ENCODE results near the gene OR2F2. TPM values are rescaled to one million over a fixed set of nuclear protein-coding genes. Genes with fewer than 3 reads are reported as not detected.

Gene OR2F2
- total RNA-seq, 1 donor from 2014 or later: not detected

- no peak for DNase-seq (ENCODE audit: low read depth)
Measured at GRCh38 chr7:143913945-143914615, 21.0 kb upstream of the OR2F2 start.

DNA sequence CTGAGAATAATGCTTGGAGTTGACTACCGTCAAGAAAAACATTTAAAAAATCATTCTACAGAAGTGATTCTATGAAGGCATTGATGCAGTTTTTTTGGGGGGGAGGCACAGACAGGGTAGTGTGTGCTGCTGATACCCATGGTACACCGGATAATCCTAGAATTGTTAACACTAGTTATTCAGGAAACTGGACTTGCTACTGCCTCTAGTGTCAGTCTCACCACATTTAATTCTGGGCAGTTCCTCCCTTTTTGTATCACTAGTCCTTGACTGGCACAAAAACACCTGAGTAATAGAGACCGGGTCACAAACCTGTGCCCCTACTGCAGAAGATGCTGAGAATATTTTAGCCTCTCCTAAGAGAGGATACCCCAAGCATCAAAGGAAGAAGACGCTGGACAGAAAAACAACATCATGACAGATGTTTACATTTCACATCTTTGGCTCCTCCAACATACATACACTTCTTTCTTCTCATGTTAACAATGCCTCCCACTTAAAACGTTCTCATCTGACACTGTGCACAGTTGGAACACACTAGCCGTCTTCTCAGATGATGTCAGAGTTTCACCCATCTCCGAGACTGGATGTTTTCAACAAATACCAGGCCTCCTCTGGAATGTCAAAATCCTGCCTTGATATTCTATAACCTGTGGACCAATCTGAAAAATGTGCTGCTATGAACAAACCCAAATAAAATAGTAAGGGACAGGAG, 19.9 kb upstream of the OR2F2 start:
- no peak for DNase-seq (ENCODE audit: low read depth)

GRCh38 chr7:143924851-143925250, 10.2 kb upstream of the OR2F2 start:
- DNase-seq (ENCODE audit: low read depth): no peak

- peak; percentile 12 for DNase-seq (ENCODE audit: low read depth)
Measured at GRCh38 chr7:143929224-143929920, 5.7 kb upstream of the OR2F2 start.

GRCh38 chr7:143931739-143932138, 3.3 kb upstream of the OR2F2 start:
- DNase-seq (ENCODE audit: low read depth): no peak

DNA sequence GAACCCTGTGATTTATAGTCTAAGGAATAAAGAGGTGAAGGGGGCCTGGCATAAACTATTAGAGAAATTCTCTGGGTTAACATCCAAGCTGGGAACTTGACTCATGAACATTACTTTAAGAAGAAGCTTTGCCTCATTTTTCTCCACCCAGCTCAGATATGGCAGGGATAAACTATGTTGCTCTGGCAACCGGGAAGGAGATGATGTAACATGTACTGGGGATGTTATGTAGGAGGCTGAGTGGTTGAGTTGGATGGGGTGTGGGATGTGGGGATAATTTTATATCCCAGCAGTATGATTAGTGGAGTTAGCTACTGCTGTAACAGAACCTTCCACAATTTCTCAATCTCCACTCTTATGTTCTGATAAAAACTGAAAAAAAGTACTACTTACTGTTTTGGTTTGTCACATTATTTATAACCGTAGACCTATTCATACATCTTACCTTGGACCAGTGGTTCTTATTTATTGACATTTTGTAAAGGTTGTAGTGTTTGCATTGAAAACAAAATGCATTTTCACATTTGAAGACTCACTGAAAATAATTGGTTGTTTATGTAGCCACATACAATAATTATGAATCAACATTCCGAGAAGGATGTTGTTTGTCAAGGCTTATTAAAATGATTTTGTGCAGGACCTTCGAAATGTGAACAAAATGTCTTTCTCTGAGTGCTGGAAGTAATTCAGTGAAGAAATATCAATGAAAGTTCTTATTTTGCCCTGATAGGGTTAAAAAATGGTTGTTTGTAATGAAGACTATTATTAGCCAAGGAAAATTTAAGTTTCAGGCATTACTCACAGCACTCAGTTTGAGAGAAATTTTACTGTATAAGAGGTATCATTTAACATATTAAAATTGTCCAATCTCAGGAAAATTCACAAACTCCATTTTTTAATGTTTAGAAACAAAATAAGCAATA, 1.3 kb downstream of the OR2F2 start:
- DNase-seq (ENCODE audit: low read depth): no peak

GRCh38 chr7:143938379-143939243, 3.6 kb downstream of the OR2F2 start:
- peak; percentile 11 for DNase-seq (ENCODE audit: low read depth)

GRCh38 chr7:143945423-143945822, 10.4 kb downstream of the OR2F2 start:
- no peak for DNase-seq (ENCODE audit: low read depth)

GRCh38 chr7:143947111-143947510, 12.1 kb downstream of the OR2F2 start:
- no peak for DNase-seq (ENCODE audit: low read depth)

DNA sequence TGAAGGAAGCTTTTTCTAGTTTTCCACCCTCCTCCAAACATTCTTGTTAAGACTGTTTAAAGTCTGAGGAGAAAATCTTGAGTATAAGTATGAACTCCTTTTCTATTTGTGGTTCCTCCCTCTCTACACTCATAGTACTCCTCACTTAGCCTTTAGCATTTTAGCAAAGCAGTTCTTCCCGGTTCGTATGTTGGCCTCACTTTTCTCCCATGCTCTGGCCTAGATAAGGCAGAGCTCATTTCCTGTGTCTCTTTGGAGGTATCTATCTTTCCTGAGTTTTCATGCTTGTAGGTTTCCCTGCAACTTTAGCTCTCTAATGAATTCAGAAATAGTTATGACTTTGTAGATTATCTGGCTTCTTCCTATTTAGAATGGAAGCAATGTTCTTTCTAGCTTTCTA, 13.7 kb downstream of the OR2F2 start:
- DNase-seq (ENCODE audit: low read depth): no peak

GRCh38 chr7:143953421-143953820, 18.4 kb downstream of the OR2F2 start:
- no peak for DNase-seq (ENCODE audit: low read depth)

DNA sequence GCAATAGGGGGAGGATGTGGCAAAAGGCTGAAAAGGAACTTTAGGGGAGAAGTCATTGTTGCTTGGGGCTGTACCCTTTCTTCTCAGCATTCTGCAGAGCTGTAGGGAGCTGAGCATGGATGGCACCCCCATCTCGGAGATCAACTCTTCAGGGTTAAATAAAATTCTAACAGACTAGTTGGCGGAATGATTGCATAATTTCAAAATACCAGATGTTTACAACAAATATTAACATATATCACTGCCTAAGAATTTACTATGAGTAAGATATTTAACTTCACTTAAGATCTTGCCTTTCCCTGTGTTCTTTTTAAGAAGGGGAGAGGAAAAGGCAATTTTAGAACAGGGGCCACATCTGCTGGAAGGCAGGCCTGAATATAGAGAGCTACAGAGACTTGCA, 19.1 kb downstream of the OR2F2 start:
- DNase-seq (ENCODE audit: low read depth): no peak

GRCh38 chr7:143954544-143954943, 19.5 kb downstream of the OR2F2 start, which contains the start of gene OR2F1:
Gene OR2F1 (plus strand): TSS chr7:143954844. CDS start chr7:143959971, 5,127 bp downstream.
- DNase-seq (ENCODE audit: low read depth): no peak

GRCh38 chr7:143958781-143959180, 23.7 kb downstream of the OR2F2 start:
- DNase-seq (ENCODE audit: low read depth): no peak

GRCh38 chr7:143960813-143961610, 26.0 kb downstream of the OR2F2 start:
- no peak for DNase-seq (ENCODE audit: low read depth)

- DNase-seq (ENCODE audit: low read depth): no peak
Measured at GRCh38 chr7:143965280-143965679, 30.2 kb downstream of the OR2F2 start.

DNA sequence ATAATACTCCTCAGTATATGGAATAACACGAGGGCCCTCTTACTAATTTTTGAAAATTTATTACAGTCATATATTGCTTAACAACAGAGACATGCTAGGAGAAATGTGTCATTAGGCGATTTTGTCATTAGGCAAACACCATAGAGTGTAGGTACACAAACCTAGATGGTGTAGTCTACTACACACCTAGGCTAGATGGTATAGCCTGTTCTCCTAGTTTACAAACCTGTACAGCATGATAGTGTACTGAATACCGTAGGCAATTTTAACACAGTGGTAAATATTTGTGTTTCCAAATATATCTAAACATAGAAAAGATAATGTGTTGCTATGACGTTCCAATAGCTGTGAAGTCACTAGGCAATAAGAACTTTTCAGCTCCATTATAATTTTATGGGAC, 32.4 kb downstream of the OR2F2 start:
- no peak for DNase-seq (ENCODE audit: low read depth)

GRCh38 chr7:143973870-143974416, 38.9 kb downstream of the OR2F2 start:
- DNase-seq (ENCODE audit: low read depth): no peak

DNA sequence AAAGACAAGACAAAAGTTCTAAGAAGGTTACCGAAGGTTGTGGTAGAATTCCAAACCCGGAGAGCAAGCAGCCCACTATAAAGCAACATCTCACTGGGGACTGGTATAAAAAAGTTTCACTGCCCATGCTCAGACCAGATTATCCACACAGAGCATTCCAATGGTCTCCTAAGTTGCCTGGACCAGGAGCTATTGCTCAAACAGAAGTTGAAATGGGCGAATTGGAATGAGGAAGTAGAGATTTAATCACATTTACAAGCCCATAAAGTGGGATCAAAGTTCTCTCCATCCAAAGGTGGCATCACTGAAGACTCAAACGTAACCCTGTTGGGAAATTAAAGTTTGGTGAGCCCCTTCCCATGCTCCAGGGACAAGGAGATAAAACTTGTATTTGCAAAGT, 39.4 kb downstream of the OR2F2 start:
- DNase-seq (ENCODE audit: low read depth): peak; percentile 34

GRCh38 chr7:143975617-143976016, 40.6 kb downstream of the OR2F2 start:
- no peak for DNase-seq (ENCODE audit: low read depth)
